Neural progenitor cell (in vitro differentiated cells): ENCODE measurements around the gene RENBP. TPM values are rescaled to one million over a fixed set of nuclear protein-coding genes. Genes with fewer than 3 reads are reported as not detected.
A peak's percentile ranks its signal among the peaks of the same experiment; 100 is the strongest.

Source experiments
- DNase-seq: peaks from one replicate; pipeline ENCODE4 v3.0.0-alpha.2; 2016; ENCODE audit warnings: low spot score
- H2AFZ ChIP-seq: fragments of 200-600 bp; sonication (generic); replicated peaks from 2 replicates; pipeline ENCODE4 v1.6.1; 2016; ENCODE audit warnings: antibody characterized with exemption
- H3F3A ChIP-seq: fragments of 200-600 bp; sonication (generic); 2 replicates; pipeline ENCODE4 v1.6.1; 2016; ENCODE audit warnings: antibody characterized with exemption, low read depth
- H3K27ac ChIP-seq: fragments of 200-600 bp; sonication (generic); 2 replicates; pipeline ENCODE4 v1.5.1; 2016; ENCODE audit warnings: mild to moderate bottlenecking
- H3K27me3 ChIP-seq: fragments of 200-600 bp; sonication (generic); 2 replicates; pipeline ENCODE4 v1.6.1; 2016; ENCODE audit warnings: mild to moderate bottlenecking, moderate library complexity
- H3K36me3 ChIP-seq: fragments of 200-600 bp; sonication (generic); 2 replicates; pipeline ENCODE4 v1.5.1; 2016
- H3K4me1 ChIP-seq: fragments of 200-600 bp; sonication (generic); 2 replicates; pipeline ENCODE4 v1.6.1; 2016; ENCODE audit warnings: mixed run types
- H3K4me2 ChIP-seq: fragments of 200-600 bp; sonication (generic); 2 replicates; pipeline ENCODE4 v1.6.1; 2016
- H3K4me3 ChIP-seq: fragments of 200-600 bp; sonication (generic); 2 replicates; pipeline ENCODE4 v1.5.1; 2016
- H3K79me2 ChIP-seq: fragments of 200-600 bp; sonication (generic); 2 replicates; pipeline ENCODE4 v1.6.1; 2016; ENCODE audit warnings: low read depth
- H3K9ac ChIP-seq: fragments of 200-600 bp; sonication (generic); 2 replicates; pipeline ENCODE4 v1.6.1; 2016
- H3K9me3 ChIP-seq: fragments of 200-600 bp; sonication (generic); 2 replicates; pipeline ENCODE4 v1.5.1; 2016; ENCODE audit warnings: low read depth
- H4K20me1 ChIP-seq: fragments of 200-600 bp; sonication (generic); 2 replicates; pipeline ENCODE4 v1.6.1; 2016; ENCODE audit warnings: low read depth
- H3K27ac Mint-ChIP-seq: 3 replicates; pipeline ENCODE4 v1.8.0; 2021; ENCODE audit warnings: mixed read lengths
- H3K27me3 Mint-ChIP-seq: 2 replicates; pipeline ENCODE4 v1.8.0; 2022; ENCODE audit warnings: low read depth, mild to moderate bottlenecking, inconsistent platforms, moderate library complexity, mixed read lengths; ENCODE audit not compliant: insufficient read depth
- H3K36me3 Mint-ChIP-seq: 3 replicates; pipeline ENCODE4 v1.8.0; 2021; ENCODE audit warnings: mixed read lengths
- H3K4me1 Mint-ChIP-seq: 3 replicates; pipeline ENCODE4 v1.8.0; 2021; ENCODE audit warnings: mixed read lengths
- H3K4me3 Mint-ChIP-seq: 3 replicates; pipeline ENCODE4 v1.8.0; 2021; ENCODE audit warnings: mild to moderate bottlenecking, moderate library complexity, mixed read lengths
- H3K9me3 Mint-ChIP-seq: 3 replicates; pipeline ENCODE4 v1.8.0; 2020; ENCODE audit warnings: mixed read lengths
- EZH2 ChIP-seq: fragments of 200-600 bp; sonication (generic); IDR thresholded peaks from 2 replicates; pipeline ENCODE4 v1.6.1; 2017; ENCODE audit warnings: antibody characterized with exemption, mild to moderate bottlenecking, moderate library complexity
- EZH2phosphoT487 ChIP-seq: fragments of 200-600 bp; sonication (generic); IDR thresholded peaks from 2 replicates; pipeline ENCODE4 v1.6.1; 2017; ENCODE audit warnings: antibody characterized with exemption
- total RNA-seq: library from RNA; depleted of rRNA; stranded (reverse); fragments of >200 nt; gene quantifications from 2 replicates; pipeline ENCODE4 v1.2.3, GENCODE V29; 2015; ENCODE audit warnings: low replicate concordance
- TF ChIP-seq, protein P1 (sequence below): fragments of 200-600 bp; sonication (generic); IDR thresholded peaks from 2 replicates; pipeline ENCODE4 v1.5.1; 2017; ENCODE audit warnings: antibody characterized with exemption, mild to moderate bottlenecking

Gene RENBP
- total RNA-seq, 1 donor from 2014 or later, result 5.4 TPM

DNA sequence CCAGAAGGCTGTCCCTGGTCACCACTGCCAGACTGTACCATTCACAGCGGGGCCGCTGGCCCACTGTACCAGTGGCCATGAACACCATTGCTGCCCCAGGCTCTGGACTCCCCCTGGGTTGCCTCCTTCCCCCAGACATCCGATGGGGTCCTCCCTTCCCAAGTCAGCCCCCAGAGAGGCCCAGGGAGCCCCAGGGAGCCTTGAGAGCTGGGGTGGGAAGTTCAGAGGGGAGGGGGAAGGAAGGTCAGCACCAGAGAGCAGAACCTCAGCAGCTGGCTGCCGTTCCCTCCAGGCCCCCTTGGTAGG, 17.9 kb downstream of the RENBP start:
- peak overlapping the region; percentile 85 for H3K4me2 ChIP-seq
- H3K4me1 ChIP-seq, result peaks cover 8% of the 10 kb centered on the region
- no peak for DNase-seq
- H3K79me2 ChIP-seq, result no peaks in the 10 kb centered on the region
- no peak overlapping the region for H2AFZ ChIP-seq
- no peak overlapping the region for H3K27ac Mint-ChIP-seq
- H3K9me3 ChIP-seq, result no peaks in the 10 kb centered on the region
- peaks cover 28% of the 10 kb centered on the region for H3F3A ChIP-seq
- H4K20me1 ChIP-seq, result no peaks in the 10 kb centered on the region
- H3K27ac ChIP-seq, result no peak overlapping the region
- TF ChIP-seq EZH2phosphoT487, result no peak
- no peak for TF ChIP-seq EZH2
- TF ChIP-seq, protein P1, sequence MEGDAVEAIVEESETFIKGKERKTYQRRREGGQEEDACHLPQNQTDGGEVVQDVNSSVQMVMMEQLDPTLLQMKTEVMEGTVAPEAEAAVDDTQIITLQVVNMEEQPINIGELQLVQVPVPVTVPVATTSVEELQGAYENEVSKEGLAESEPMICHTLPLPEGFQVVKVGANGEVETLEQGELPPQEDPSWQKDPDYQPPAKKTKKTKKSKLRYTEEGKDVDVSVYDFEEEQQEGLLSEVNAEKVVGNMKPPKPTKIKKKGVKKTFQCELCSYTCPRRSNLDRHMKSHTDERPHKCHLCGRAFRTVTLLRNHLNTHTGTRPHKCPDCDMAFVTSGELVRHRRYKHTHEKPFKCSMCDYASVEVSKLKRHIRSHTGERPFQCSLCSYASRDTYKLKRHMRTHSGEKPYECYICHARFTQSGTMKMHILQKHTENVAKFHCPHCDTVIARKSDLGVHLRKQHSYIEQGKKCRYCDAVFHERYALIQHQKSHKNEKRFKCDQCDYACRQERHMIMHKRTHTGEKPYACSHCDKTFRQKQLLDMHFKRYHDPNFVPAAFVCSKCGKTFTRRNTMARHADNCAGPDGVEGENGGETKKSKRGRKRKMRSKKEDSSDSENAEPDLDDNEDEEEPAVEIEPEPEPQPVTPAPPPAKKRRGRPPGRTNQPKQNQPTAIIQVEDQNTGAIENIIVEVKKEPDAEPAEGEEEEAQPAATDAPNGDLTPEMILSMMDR, result no peak
- peaks cover 27% of the 10 kb centered on the region for H3K4me1 Mint-ChIP-seq
- H3K36me3 ChIP-seq, result no peaks in the 10 kb centered on the region
- peaks cover 10% of the 10 kb centered on the region for H3K27me3 ChIP-seq
- no peak overlapping the region for H3K4me3 Mint-ChIP-seq
- H3K9me3 Mint-ChIP-seq, result peaks cover 10% of the 10 kb centered on the region
- no peak overlapping the region for H3K9ac ChIP-seq
- peak overlapping the region; percentile 63 for H3K4me3 ChIP-seq
- H3K36me3 Mint-ChIP-seq, result peaks cover 2% of the 10 kb centered on the region
- peaks cover 9% of the 10 kb centered on the region for H3K27me3 Mint-ChIP-seq

DNA sequence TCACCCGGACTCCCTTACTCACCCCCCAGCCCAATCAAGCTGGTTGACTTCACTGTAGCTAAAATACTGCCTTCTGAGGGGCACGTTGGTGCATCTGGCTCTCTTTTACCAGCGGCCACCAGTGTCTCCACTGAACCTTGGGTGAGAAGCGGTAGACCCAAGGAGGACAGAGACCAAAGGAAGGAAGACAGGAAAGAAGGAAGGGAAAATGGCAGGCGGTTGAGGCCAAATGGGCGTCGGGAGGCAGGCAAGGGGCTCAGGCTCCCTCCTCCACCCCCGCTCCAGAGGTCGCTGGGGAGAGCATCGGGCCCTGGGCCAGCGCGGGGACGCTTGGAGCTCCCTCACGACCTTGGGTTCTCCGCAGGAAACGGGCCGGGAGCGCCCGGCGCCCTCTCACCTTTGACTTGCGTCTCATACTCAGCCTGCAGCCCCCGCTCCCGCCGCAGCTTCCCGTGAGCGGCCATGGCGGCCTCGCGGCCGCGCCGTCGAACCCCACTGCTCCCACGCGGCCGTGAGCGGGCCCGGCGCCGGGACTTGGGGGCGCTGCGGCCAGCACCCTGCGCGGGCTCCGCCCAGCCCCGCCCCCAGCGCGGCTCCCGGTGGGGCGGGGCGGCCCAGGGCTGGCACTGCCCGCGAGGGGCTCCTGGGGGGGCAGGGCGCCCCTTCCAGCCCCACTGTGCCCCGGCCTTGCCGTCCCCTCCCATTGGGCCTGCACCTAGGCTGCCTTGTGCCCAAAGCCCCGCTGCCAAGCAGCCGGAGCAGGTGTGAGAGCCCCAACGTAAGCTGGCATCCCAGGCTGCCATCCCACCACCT, 18.5 kb downstream of the RENBP start, which contains the start of gene ARHGAP4:
ARHGAP4 (minus strand) TSS at position 526 of the 813 bp plus-strand sequence; CDS start at position 464, 62 bp downstream.
- H3K27ac Mint-ChIP-seq, result peak within 1 kb of the TSS; percentile 90
- Histone ChIP-seq H3K27me3 (peaks cover 10% of the 10 kb centered on the region), H3K4me2 (peak within 1 kb of the TSS; percentile 85), H3K79me2 (no peaks in the 10 kb centered on the region), H2AFZ (no peak within 1 kb of the TSS), H3K36me3 (no peaks in the 10 kb centered on the region), H3K9ac (no peak within 1 kb of the TSS), H3K27ac (no peak within 1 kb of the TSS), H3K4me3 (peak within 1 kb of the TSS; percentile 63), H3F3A (peaks cover 28% of the 10 kb centered on the region), H4K20me1 (no peaks in the 10 kb centered on the region), H3K9me3 (no peaks in the 10 kb centered on the region), H3K4me1 (peaks cover 8% of the 10 kb centered on the region)
- peaks cover 10% of the 10 kb centered on the region for H3K9me3 Mint-ChIP-seq
- H3K36me3 Mint-ChIP-seq, result peaks cover 2% of the 10 kb centered on the region
- TF ChIP-seq EZH2 (peak; percentile 14), EZH2phosphoT487 (no peak)
- peak within 1 kb of the TSS; percentile 87 for H3K4me3 Mint-ChIP-seq
- peaks cover 27% of the 10 kb centered on the region for H3K4me1 Mint-ChIP-seq
- peak; percentile 28 for DNase-seq
- peaks cover 7% of the 10 kb centered on the region for H3K27me3 Mint-ChIP-seq

DNA sequence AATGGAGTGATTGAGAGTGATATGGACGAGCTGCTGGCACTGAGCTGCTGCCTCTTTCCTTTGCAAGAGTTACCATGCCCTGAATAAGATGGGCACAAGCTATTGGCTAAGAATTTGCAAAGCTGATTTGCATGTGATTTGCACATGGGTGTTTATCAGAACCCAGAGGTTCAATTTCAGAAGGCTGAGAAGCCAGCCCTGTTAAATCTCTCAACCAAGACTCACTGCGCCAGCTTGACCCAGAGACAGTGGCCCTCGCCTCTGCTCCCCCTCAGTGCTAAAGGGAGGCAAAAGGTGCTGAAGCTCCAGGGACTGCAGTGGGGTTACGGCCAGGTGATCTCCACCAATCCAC, 19.1 kb downstream of the RENBP start:
- TF ChIP-seq EZH2phosphoT487 (no peak), EZH2 (peak; percentile 22)
- Mint-ChIP-seq H3K9me3 (peaks cover 10% of the 10 kb centered on the region), H3K27me3 (peaks cover 7% of the 10 kb centered on the region), H3K27ac (no peak overlapping the region), H3K4me1 (peaks cover 27% of the 10 kb centered on the region), H3K4me3 (no peak overlapping the region), H3K36me3 (peaks cover 2% of the 10 kb centered on the region)
- DNase-seq, result no peak
- H3K4me3 ChIP-seq, result peak overlapping the region; percentile 63
- H4K20me1 ChIP-seq, result no peaks in the 10 kb centered on the region
- peaks cover 8% of the 10 kb centered on the region for H3K4me1 ChIP-seq
- no peak overlapping the region for H3K9ac ChIP-seq
- H3K36me3 ChIP-seq, result no peaks in the 10 kb centered on the region
- H3K9me3 ChIP-seq, result no peaks in the 10 kb centered on the region
- H3K79me2 ChIP-seq, result no peaks in the 10 kb centered on the region
- H2AFZ ChIP-seq, result no peak overlapping the region
- H3K4me2 ChIP-seq, result peak overlapping the region; percentile 85
- H3K27ac ChIP-seq, result no peak overlapping the region
- H3F3A ChIP-seq, result peaks cover 28% of the 10 kb centered on the region
- H3K27me3 ChIP-seq, result peaks cover 10% of the 10 kb centered on the region

DNA sequence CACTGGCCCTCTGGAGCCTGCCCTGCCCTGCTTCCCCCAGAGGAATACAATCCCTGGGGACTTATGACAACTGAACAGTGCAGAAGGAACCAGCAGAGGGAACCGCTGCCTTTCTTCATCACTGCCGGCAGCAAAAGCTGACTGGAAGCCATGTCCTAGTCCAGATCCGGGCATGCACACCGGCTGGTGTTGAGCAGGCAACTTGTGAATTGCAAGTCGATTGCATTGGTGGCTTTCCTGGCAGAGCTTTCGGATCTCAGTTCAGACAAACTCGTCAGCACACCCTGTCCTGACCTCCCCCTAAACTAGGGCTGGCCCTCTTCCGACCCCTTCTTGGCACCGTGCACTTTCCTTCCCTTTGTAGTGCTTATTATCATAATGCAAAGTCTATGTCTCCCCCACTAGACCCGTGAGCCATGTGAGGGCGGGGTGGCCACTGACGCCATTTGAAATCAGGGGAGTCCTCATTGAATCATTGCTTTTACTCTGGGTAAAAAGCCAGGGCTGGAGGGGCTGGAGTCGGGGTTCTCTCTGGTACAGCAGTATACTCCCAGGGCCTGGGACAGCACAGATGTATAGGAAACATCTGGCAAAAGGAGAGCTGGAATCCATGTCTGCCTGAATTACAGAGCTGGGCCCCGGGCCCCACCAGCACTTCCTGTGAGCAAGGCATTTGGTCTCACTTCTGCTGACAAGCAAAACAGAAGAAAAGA, 20.1 kb downstream of the RENBP start:
- no peak overlapping the region for H3K27ac Mint-ChIP-seq

More for the DNA sequence above, 20.1 kb downstream of the RENBP start:
- Mint-ChIP-seq H3K4me3 (no peak overlapping the region), H3K27me3 (peaks cover 7% of the 10 kb centered on the region), H3K4me1 (peaks cover 27% of the 10 kb centered on the region), H3K36me3 (peaks cover 2% of the 10 kb centered on the region), H3K9me3 (peaks cover 16% of the 10 kb centered on the region)
- H3K9ac ChIP-seq, result no peak overlapping the region
- no peak overlapping the region for H3K4me2 ChIP-seq
- peak; percentile 57 for DNase-seq
- H3K9me3 ChIP-seq, result no peaks in the 10 kb centered on the region
- no peak overlapping the region for H3K27ac ChIP-seq
- H4K20me1 ChIP-seq, result no peaks in the 10 kb centered on the region
- H3K79me2 ChIP-seq, result no peaks in the 10 kb centered on the region
- H3K36me3 ChIP-seq, result no peaks in the 10 kb centered on the region
- H3F3A ChIP-seq, result peaks cover 26% of the 10 kb centered on the region
- TF ChIP-seq, protein P1, result peak; percentile 41
- TF ChIP-seq EZH2, result no peak
- H3K4me3 ChIP-seq, result no peak overlapping the region
- H3K4me1 ChIP-seq, result peaks cover 8% of the 10 kb centered on the region
- no peak overlapping the region for H2AFZ ChIP-seq
- peaks cover 10% of the 10 kb centered on the region for H3K27me3 ChIP-seq
